Naive thymus-derived CD8-positive, alpha-beta T cell (primary cell): ENCODE measurements around the gene SYAP1. TPM values are rescaled to one million over a fixed set of nuclear protein-coding genes. Genes with fewer than 3 reads are reported as not detected.
A peak's percentile ranks its signal among the peaks of the same experiment; 100 is the strongest.
"Not testable (repeated sequence)": the region's sequence is repeated elsewhere in the genome, so short reads cannot be mapped to it uniquely, and the experiment has no call there.

ENCODE experiments used
- ATAC-seq, 2 donors: fragments of 150-1000 bp; cut with Tn5 transposase in 1 of 2; sonication (Bioruptor Pico), chemical (Tn5 transposase) in 1 of 2; 1 replicate in 1 of 2; 2 replicates in 1 of 2; pipeline ENCODE4 v1.10.0; 2021; ENCODE audit warnings: mild to moderate bottlenecking in 2 of 2, moderate library complexity in 2 of 2
- POLR2A ChIA-PET: fragments of 350-600 bp; sonication (Branson Sonifier 250); formaldehyde crosslinking; loops from one replicate; lab custom pipeline; 2021; ENCODE audit warnings: antibody characterized with exemption; lab: Charles Lee
- DNase-seq, 10 donors: peaks; one replicate each; pipeline versions ENCODE4 v3.0.0 to v3.0.0-alpha.2; 2020 to 2022
- H3K27ac Mint-ChIP-seq, 10 donors: one replicate each; pipeline ENCODE4 v1.8.0; 2020 to 2022; ENCODE audit warnings: mild to moderate bottlenecking in 10 of 10, mixed read lengths in 10 of 10, moderate library complexity in 4 of 10, inconsistent platforms in 1 of 10
- H3K27me3 Mint-ChIP-seq, 5 donors: one replicate each; pipeline ENCODE4 v1.8.0; 2021 to 2022; ENCODE audit warnings: mixed read lengths in 5 of 5
- H3K36me3 Mint-ChIP-seq, 3 donors: one replicate each; pipeline ENCODE4 v1.8.0; 2020 to 2022; ENCODE audit warnings: mixed read lengths in 3 of 3, mild to moderate bottlenecking in 2 of 3, inconsistent platforms in 1 of 3
- H3K4me1 Mint-ChIP-seq, 4 donors: one replicate each; pipeline ENCODE4 v1.8.0; 2021 to 2022; ENCODE audit warnings: mixed read lengths in 4 of 4
- H3K4me3 Mint-ChIP-seq, 10 donors: one replicate each; pipeline ENCODE4 v1.8.0; 2020 to 2022; ENCODE audit warnings: mild to moderate bottlenecking in 10 of 10, mixed read lengths in 10 of 10, moderate library complexity in 6 of 10, inconsistent platforms in 1 of 10
- H3K9me3 Mint-ChIP-seq, 9 donors: one replicate each; pipeline ENCODE4 v1.8.0; 2020 to 2022; ENCODE audit warnings: mixed read lengths in 9 of 9, mild to moderate bottlenecking in 3 of 9, inconsistent platforms in 1 of 9, moderate library complexity in 1 of 9
- polyA plus RNA-seq, 3 donors: library from polyadenylated mRNA; unstranded; fragments of 300-500 nt; fragmentation: Illumina TruSeq; gene quantifications; one replicate each; pipeline ENCODE4 v1.2.3, GENCODE V29; 2021
- total RNA-seq, 8 experiments: library from RNA in 2 of 8; stranded (reverse) in 2 of 8; gene quantifications; one replicate each; pipeline ENCODE4 v1.2.3 and lab custom pipeline; 2021 to 2026

Gene SYAP1
- total and polyA plus RNA-seq, 5 experiments from 2014 or later, result 13.3 to 17.8 (median 16.4) TPM

GRCh38 chrX:16708016-16708415 is 11.4 kb upstream of the SYAP1 start:
- H3K27ac Mint-ChIP-seq, result peak overlapping the region in 1 of 10 donors; percentile 33
- H3K36me3 Mint-ChIP-seq, result peaks cover 0 to 6% (median 0%) of the 10 kb centered on the region in 3 donors
- no peaks in the 10 kb centered on the region for H3K9me3 Mint-ChIP-seq
- H3K4me3 Mint-ChIP-seq, result no peak overlapping the region
- DNase-seq (no peak), ATAC-seq (no peak)
- H3K4me1 Mint-ChIP-seq, result peaks cover 12 to 21% (median 17%) of the 10 kb centered on the region in 4 donors
- POLR2A ChIA-PET, result no interaction called here
- H3K27me3 Mint-ChIP-seq, result no peaks in the 10 kb centered on the region

- peaks cover 0 to 6% (median 0%) of the 10 kb centered on the region in 3 donors for H3K36me3 Mint-ChIP-seq
- POLR2A ChIA-PET, result no interaction called here
- H3K4me3 Mint-ChIP-seq, result peak overlapping the region; percentile 76 to 89 (median 84)
- H3K27me3 Mint-ChIP-seq, result no peaks in the 10 kb centered on the region
- no peaks in the 10 kb centered on the region for H3K9me3 Mint-ChIP-seq
- peak overlapping the region; percentile 77 to 95 (median 88) for H3K27ac Mint-ChIP-seq
- DNase-seq (no peak), ATAC-seq (no peak)
- peaks cover 10 to 23% (median 18%) of the 10 kb centered on the region in 4 donors for H3K4me1 Mint-ChIP-seq
These were observed 8.1 kb upstream of the SYAP1 start for GRCh38 chrX:16711219-16711811.

GRCh38 chrX:16711893-16712547 is 7.4 kb upstream of the SYAP1 start:
- ATAC-seq (peak; percentile 58 to 63), DNase-seq (peak in 2 of 10 donors; percentile 0 to 5)
- Mint-ChIP-seq H3K4me1 (peaks cover 10 to 23% (median 18%) of the 10 kb centered on the region in 4 donors), H3K36me3 (peaks cover 0 to 6% (median 0%) of the 10 kb centered on the region in 3 donors), H3K4me3 (peak overlapping the region; percentile 83 to 93 (median 90)), H3K27me3 (no peaks in the 10 kb centered on the region), H3K9me3 (no peaks in the 10 kb centered on the region), H3K27ac (peak overlapping the region; percentile 83 to 95 (median 92))
- POLR2A ChIA-PET, result interaction anchor here (1.1 kb wide), 1 partner anchor 857 kb away, joined by 4 read pairs; the partner anchor contains the start of gene AP1S2

- peaks cover 10 to 23% (median 18%) of the 10 kb centered on the region in 4 donors for H3K4me1 Mint-ChIP-seq
- H3K4me3 Mint-ChIP-seq, result peak within 1 kb of the TSS; percentile 83 to 93 (median 90)
- peak within 1 kb of the TSS; percentile 83 to 95 (median 92) for H3K27ac Mint-ChIP-seq
- DNase-seq, result peak in 9 of 10 donors; percentile 19 to 64 (median 47)
- no peaks in the 10 kb centered on the region for H3K9me3 Mint-ChIP-seq
- peaks cover 0 to 2% (median 0%) of the 10 kb centered on the region in 3 donors for H3K36me3 Mint-ChIP-seq
- peak; percentile 87 for ATAC-seq
- POLR2A ChIA-PET, result interaction anchor here (0.6 to 1.1 kb wide), 5 partner anchors 73 to 1038 kb away, joined by 3 to 6 read pairs (median 4); partner anchors contain the start of genes AP1S2 and RBBP7
- no peaks in the 10 kb centered on the region for H3K27me3 Mint-ChIP-seq
These were observed 6.8 kb upstream of the SYAP1 start, which contains the start of gene CTPS2 for GRCh38 chrX:16712548-16713155. Gene CTPS2, minus strand, starts transcription at chrX:16712669. Its CDS starts 9,767 bp downstream, at chrX:16702902.

- Mint-ChIP-seq H3K4me1 (peaks cover 12 to 32% (median 23%) of the 10 kb centered on the region in 4 donors), H3K4me3 (no peak overlapping the region), H3K36me3 (peaks cover 0 to under 1% (median 0%) of the 10 kb centered on the region in 3 donors), H3K27me3 (peaks cover 0 to 2% (median 0%) of the 10 kb centered on the region in 5 donors), H3K27ac (peak overlapping the region in 4 of 10 donors; percentile 21 to 80 (median 56)), H3K9me3 (no peaks in the 10 kb centered on the region)
- DNase-seq (no peak), ATAC-seq (no peak)
- POLR2A ChIA-PET, result no interaction called here
These were observed 4.9 kb upstream of the SYAP1 start for GRCh38 chrX:16714504-16714903.

- Mint-ChIP-seq H3K27ac (peak overlapping the region in 1 of 10 donors; percentile 71), H3K4me3 (peak overlapping the region in 1 of 10 donors; percentile 41), H3K4me1 (peaks cover 10 to 33% (median 25%) of the 10 kb centered on the region in 4 donors)
- DNase-seq, ATAC-seq, H3K36me3 Mint-ChIP-seq, H3K27me3 Mint-ChIP-seq, H3K9me3 Mint-ChIP-seq, POLR2A ChIA-PET: not testable (repeated sequence)
These were observed 3.8 kb upstream of the SYAP1 start for GRCh38 chrX:16715638-16716037.

GRCh38 chrX:16716451-16716850 is 3.0 kb upstream of the SYAP1 start:
- H3K4me3 Mint-ChIP-seq, H3K36me3 Mint-ChIP-seq, POLR2A ChIA-PET, H3K27me3 Mint-ChIP-seq, H3K9me3 Mint-ChIP-seq, ATAC-seq, DNase-seq: not testable (repeated sequence)
- Mint-ChIP-seq H3K4me1 (peaks cover 9 to 33% (median 25%) of the 10 kb centered on the region in 4 donors), H3K27ac (peak overlapping the region in 5 of 10 donors; percentile 9 to 89 (median 31))

- H3K4me1 Mint-ChIP-seq, result peaks cover 11 to 37% (median 34%) of the 10 kb centered on the region in 4 donors
- peaks cover 0 to 10% (median 0%) of the 10 kb centered on the region in 3 donors for H3K36me3 Mint-ChIP-seq
- no peaks in the 10 kb centered on the region for H3K9me3 Mint-ChIP-seq
- peak; percentile 22 for ATAC-seq
- DNase-seq, result no peak
- peak overlapping the region; percentile 95 to 100 (median 99) for H3K27ac Mint-ChIP-seq
- H3K27me3 Mint-ChIP-seq, result peaks cover 0 to 2% (median 0%) of the 10 kb centered on the region in 5 donors
- POLR2A ChIA-PET, result interaction anchor here (0.6 to 1.3 kb wide), 4 partner anchors 31 to 864 kb away, joined by 3 to 4 read pairs (median 4); partner anchors contain the start of gene AP1S2
- peak overlapping the region; percentile 87 to 97 (median 94) for H3K4me3 Mint-ChIP-seq
These were observed 533 bp upstream of the SYAP1 start for GRCh38 chrX:16718824-16719333.

GRCh38 chrX:16722481-16722880 is 3.1 kb downstream of the SYAP1 start:
- DNase-seq (no peak), ATAC-seq (no peak)
- Mint-ChIP-seq H3K4me3 (peak overlapping the region in 5 of 10 donors; percentile 1 to 59 (median 45)), H3K27me3 (peaks cover 0 to 2% (median 0%) of the 10 kb centered on the region in 5 donors), H3K4me1 (peaks cover 17 to 51% (median 46%) of the 10 kb centered on the region in 4 donors), H3K36me3 (peaks cover 0 to 12% (median 7%) of the 10 kb centered on the region in 3 donors), H3K27ac (peak overlapping the region in 7 of 10 donors; percentile 34 to 99 (median 77)), H3K9me3 (no peaks in the 10 kb centered on the region)
- POLR2A ChIA-PET, result no interaction called here

GRCh38 chrX:16725072-16725471 is 5.7 kb downstream of the SYAP1 start:
- H3K36me3 Mint-ChIP-seq, result peaks cover 0 to 13% (median 7%) of the 10 kb centered on the region in 3 donors
- H3K4me1 Mint-ChIP-seq, result peaks cover 14 to 46% (median 38%) of the 10 kb centered on the region in 4 donors
- H3K27me3 Mint-ChIP-seq, result no peaks in the 10 kb centered on the region
- H3K4me3 Mint-ChIP-seq, result no peak overlapping the region
- no peak for DNase-seq
- peak overlapping the region in 4 of 10 donors; percentile 0 to 82 (median 30) for H3K27ac Mint-ChIP-seq
- H3K9me3 Mint-ChIP-seq, result no peaks in the 10 kb centered on the region
- no peak for ATAC-seq
- POLR2A ChIA-PET, result interaction anchor here (0.6 kb wide), 1 partner anchor 59 kb away, joined by 4 read pairs; no protein-coding TSS in a partner anchor

GRCh38 chrX:16726347-16726988 is 7.1 kb downstream of the SYAP1 start:
- DNase-seq, H3K4me3 Mint-ChIP-seq, POLR2A ChIA-PET, H3K9me3 Mint-ChIP-seq, H3K27me3 Mint-ChIP-seq, ATAC-seq: not testable (repeated sequence)
- Mint-ChIP-seq H3K4me1 (peaks cover 12 to 32% (median 26%) of the 10 kb centered on the region in 4 donors), H3K36me3 (peaks cover 0 to 13% (median 7%) of the 10 kb centered on the region in 3 donors), H3K27ac (peak overlapping the region in 1 of 10 donors; percentile 65)
